ENCODE measurements around the gene DGKI.
"Not testable (repeated sequence)": the region's sequence is repeated elsewhere in the genome, so short reads cannot be mapped to it uniquely, and the experiment has no call there.

Gene DGKI

GRCh38 chr7:137458399-137458798, 388.4 kb downstream of the DGKI start:
- no peak overlapping the region for H3K4me3 ChIP-seq (ENCODE audit: low read depth, low read length)
- TF ChIP-seq CTCF (IDR thresholded peaks at IDR 0.05; ENCODE audit: low read depth, low read length) = no peak

- H3K4me3 ChIP-seq (ENCODE audit: low read depth, low read length) = peak overlapping the region; percentile 36; the same call in 1 of the 2 replicates
- no peak for TF ChIP-seq CTCF (IDR thresholded peaks at IDR 0.05; ENCODE audit: low read depth, low read length)
Observed at GRCh38 chr7:137454767-137455166, 392.0 kb downstream of the DGKI start.

GRCh38 chr7:137454246-137454724, 392.5 kb downstream of the DGKI start:
- TF ChIP-seq CTCF (IDR thresholded peaks at IDR 0.05; ENCODE audit: low read depth, low read length) = peak; percentile 32; the same call in 1 of the 2 replicates
- peak overlapping the region; percentile 36 for H3K4me3 ChIP-seq (ENCODE audit: low read depth, low read length)

DNA sequence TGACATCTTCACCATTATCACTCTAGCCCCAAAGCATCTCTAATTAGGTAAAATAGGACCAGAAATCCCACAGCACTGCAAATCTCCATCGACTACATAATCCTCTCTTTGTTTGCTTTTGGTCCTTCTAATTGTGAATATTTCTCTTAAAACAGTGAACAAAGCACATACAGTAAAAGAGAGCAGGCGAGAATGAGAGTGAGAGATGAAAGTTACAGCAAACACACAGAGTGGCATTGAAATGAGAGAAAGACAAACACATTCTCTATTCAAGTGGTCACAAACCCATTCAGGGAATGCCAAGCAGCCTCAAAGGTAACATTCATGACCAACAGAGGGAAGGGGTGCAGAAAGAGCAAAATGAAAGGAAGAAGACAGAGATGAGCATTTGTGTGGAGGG, 393.4 kb downstream of the DGKI start:
- no peak for TF ChIP-seq CTCF (IDR thresholded peaks at IDR 0.05; ENCODE audit: low read depth, low read length)
- H3K4me3 ChIP-seq (ENCODE audit: low read depth, low read length) = no peak overlapping the region

DNA sequence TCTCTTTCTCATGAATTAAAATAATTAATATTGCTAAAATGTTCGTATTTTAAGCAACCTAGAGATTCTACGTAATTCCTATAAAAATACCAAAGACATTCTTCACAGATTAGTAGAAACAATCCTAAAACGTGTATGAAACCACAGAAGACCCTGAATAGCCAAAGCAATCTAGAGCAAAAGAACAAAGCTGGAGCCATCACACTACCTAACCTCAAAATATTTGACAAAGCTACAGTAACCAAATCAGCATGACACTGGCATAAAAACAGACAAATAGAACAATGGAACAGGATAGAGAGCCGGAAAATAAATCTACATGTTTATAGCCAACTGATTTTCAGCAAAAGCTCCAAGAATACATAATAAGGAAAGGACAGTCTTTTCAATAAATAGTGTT, 397.8 kb downstream of the DGKI start:
- H3K4me3 ChIP-seq (ENCODE audit: low read depth, low read length) = no peak overlapping the region
- TF ChIP-seq CTCF (IDR thresholded peaks at IDR 0.05; ENCODE audit: low read depth, low read length) = no peak

DNA sequence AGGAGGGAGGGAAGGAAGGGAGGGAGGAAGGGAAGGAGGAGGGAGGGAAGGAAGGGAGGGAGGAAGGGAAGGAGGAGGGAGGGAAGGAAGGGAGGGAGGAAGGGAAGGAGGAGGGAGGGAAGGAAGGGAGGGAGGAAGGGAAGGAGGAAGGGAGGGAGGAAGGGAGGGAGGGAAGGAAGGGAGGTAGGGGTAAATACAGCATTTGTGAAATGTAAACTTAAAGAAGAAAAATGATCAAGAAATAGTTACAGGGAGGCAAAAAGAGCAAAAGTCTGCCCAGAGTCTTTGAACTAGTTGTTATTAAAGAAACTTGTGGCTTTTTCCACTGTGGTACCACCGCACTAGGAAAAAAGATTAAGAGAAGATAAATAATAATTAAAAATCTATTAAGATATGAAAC, 398.2 kb downstream of the DGKI start:
- H3K4me3 ChIP-seq (ENCODE audit: low read depth, low read length) = not testable (repeated sequence)

- no peak for TF ChIP-seq CTCF (IDR thresholded peaks at IDR 0.05; ENCODE audit: low read depth, low read length)
- H3K4me3 ChIP-seq (ENCODE audit: low read depth, low read length) = no peak overlapping the region
Observed at GRCh38 chr7:137446025-137446424, 400.7 kb downstream of the DGKI start.

DNA sequence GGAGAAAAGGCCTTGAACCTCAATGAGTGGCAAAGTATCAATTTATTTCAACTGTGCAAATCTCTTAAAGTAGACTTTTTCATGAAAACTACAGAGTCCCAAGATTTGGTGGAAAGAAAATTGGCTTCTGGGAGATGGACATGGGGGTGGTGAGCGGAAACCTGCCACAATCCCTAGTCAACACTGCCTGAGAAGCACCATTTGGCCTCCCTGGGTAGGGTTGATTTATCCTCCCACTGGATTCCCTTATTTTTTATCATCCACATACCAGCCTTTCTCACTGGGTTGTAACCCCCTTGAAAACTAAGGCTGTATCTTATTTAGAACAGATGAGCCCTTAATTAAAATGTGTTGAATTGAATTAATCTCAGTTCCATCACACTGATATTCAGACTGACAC, 401.5 kb downstream of the DGKI start:
- no peak overlapping the region for H3K4me3 ChIP-seq (ENCODE audit: low read depth, low read length)
- TF ChIP-seq CTCF (IDR thresholded peaks at IDR 0.05; ENCODE audit: low read depth, low read length) = no peak
